GM23248 (cell line): ENCODE data around the gene MYT1.

Source experiments
- EZH2 ChIP-seq: fragments of 200-600 bp; sonication (generic); IDR thresholded peaks from 2 replicates; pipeline ENCODE4 v1.6.1; 2018; ENCODE audit warnings: antibody characterized with exemption, mild to moderate bottlenecking; ENCODE audit not compliant: insufficient read depth, poor library complexity, severe bottlenecking
- EZH2phosphoT487 ChIP-seq: fragments of 200-600 bp; sonication (generic); IDR thresholded peaks from 2 replicates; pipeline ENCODE4 v1.6.1; 2018; ENCODE audit warnings: antibody characterized with exemption, moderate library complexity, mild to moderate bottlenecking, low read depth; ENCODE audit not compliant: insufficient read depth

DNA sequence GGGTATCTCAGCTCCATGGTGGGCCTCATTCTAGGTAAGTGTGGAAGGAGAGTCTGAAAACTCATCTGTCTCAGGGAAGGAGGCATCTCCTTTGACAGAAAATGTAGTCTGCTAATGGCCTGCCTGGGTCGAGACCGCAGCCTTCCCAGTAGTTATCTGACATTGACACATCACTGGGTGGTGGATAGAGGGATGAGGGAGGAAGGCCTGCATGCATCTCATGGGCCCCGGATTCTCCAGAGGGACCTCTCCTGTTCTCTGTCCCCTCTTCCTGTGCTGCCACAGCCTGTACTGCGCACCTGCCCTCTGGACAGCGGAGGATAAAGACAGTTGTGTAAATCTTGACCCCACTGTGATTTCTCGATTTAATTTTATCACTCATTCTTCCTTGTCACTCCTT lies 96.0 kb downstream of the MYT1 start:
- TF ChIP-seq EZH2phosphoT487 (no peak), EZH2 (no peak)
